Large intestine (tissue), 3 donors: Measurements from ENCODE around the gene AGBL4. TPM values are rescaled to one million over a fixed set of nuclear protein-coding genes. Genes with fewer than 3 reads are reported as not detected.
A peak's percentile ranks its signal among the peaks of the same experiment; 100 is the strongest.

Experiments used
- DNase-seq, 2 donors: peaks; one replicate each; pipeline versions ENCODE4 v3.0.0 to v3.0.0-alpha.2; 2013
- H3K27ac ChIP-seq: one replicate; pipeline ENCODE4 v1.5.1; 2013; ENCODE audit warnings: low read length
- H3K27me3 ChIP-seq: 2 replicates; pipeline ENCODE4 v1.6.1; 2013; ENCODE audit warnings: low read length; ENCODE audit not compliant: control insufficient read depth, insufficient read depth
- H3K36me3 ChIP-seq: 2 replicates; pipeline ENCODE4 v1.6.1; 2013; ENCODE audit warnings: low read length; ENCODE audit not compliant: control insufficient read depth, insufficient read depth
- H3K4me1 ChIP-seq: one replicate; pipeline ENCODE4 v1.6.1; 2013; ENCODE audit warnings: low read length; ENCODE audit not compliant: control insufficient read depth, insufficient read depth
- H3K4me3 ChIP-seq: one replicate; pipeline ENCODE4 v1.5.1; 2013; ENCODE audit warnings: low read length
- H3K9me3 ChIP-seq: one replicate; pipeline ENCODE4 v1.6.1; 2013; ENCODE audit warnings: mild to moderate bottlenecking, low read depth, low read length, moderate library complexity; ENCODE audit not compliant: control insufficient read depth
- WGBS: methylation state at CpG from one replicate; pipeline ENCODE4 v1.1.5; 2013; ENCODE audit warnings: low lambda C conversion rate; ENCODE audit not compliant: insufficient coverage; 5-methylcytosine and 5-hydroxymethylcytosine counted together
- polyA plus RNA-seq: library from polyadenylated mRNA; unstranded; fragments of 120-200 nt; gene quantifications from one replicate; pipeline ENCODE4 v1.2.1, GENCODE V29; 2013

Gene AGBL4
- polyA plus RNA-seq, 1 donor, result 0.28 TPM

DNA sequence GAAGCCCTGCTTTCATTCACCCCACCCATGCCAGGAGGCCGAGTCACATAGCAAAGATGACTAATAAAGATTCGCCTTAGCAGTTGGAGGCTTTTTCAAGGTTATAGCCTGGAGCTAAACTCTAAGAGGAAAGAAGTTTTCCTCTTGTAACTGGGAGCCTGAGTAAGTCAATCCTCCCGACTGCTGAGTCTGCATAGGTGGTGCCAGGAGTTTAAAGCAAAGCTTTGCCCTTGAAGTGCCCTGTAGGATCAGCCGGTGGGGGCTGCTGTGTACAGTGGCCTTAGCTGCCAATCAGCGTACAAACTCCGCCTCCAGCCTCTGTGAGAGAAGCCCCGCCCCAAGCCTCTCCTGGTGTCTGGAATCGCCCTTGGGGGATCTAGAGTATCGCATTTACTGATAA, 1404.2 kb downstream of the AGBL4 start:
- Histone ChIP-seq H3K36me3 (no peaks in the 10 kb centered on the region), H3K27ac (no peak overlapping the region), H3K4me3 (no peak overlapping the region), H3K9me3 (no peaks in the 10 kb centered on the region), H3K27me3 (peaks cover 4% of the 10 kb centered on the region), H3K4me1 (no peaks in the 10 kb centered on the region)
- DNase-seq, result peak in 1 of 2 donors; percentile 5
- no CpG with 5 or more reads among the region's 9 CpGs for WGBS

DNA sequence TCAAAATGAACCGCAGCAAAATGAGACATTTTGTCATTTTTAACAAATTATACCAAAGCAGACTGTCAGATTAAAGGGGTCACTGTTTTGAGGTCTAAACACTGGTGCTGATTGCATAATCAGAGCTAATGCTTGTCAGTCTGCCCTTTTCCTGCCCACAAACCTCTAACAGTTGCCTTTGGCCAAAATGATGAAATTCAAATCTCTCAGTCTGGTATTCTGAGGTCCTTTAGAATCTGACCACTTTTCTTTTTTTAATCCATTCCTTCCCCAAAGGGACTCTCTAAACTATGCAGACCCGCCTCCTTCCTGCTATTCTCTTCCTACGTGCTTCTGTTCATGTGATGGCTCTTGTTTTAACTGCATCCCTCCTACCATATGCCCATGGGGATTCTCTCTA, 1406.5 kb downstream of the AGBL4 start:
- no CpG with 5 or more reads among the region's 3 CpGs for WGBS
- H3K36me3 ChIP-seq, result no peaks in the 10 kb centered on the region
- no peak overlapping the region for H3K27ac ChIP-seq
- no peaks in the 10 kb centered on the region for H3K9me3 ChIP-seq
- DNase-seq, result no peak
- no peaks in the 10 kb centered on the region for H3K4me1 ChIP-seq
- no peak overlapping the region for H3K4me3 ChIP-seq
- peaks cover 2% of the 10 kb centered on the region for H3K27me3 ChIP-seq

DNA sequence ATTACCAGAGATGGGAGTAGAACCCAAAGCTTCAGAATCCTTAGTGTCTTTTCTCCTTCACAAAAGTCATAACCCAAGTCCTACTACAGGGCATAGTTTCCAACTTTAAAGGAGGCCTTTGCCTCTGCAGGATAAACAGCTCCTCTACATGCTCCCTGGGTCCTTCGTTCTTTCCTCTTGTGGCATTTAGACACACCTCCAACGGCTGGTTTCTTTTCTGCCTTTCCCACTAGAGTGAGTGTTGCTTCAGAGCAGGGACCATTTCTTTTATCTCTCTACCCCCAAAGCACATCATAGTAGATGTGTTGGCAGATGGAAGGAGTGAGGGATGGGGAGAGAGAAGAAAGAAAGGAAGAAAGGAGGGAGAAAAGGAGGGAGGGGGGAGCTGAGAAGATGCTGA, 1407.0 kb downstream of the AGBL4 start:
- Histone ChIP-seq H3K4me3 (no peak overlapping the region), H3K36me3 (no peaks in the 10 kb centered on the region), H3K9me3 (no peaks in the 10 kb centered on the region), H3K27ac (no peak overlapping the region), H3K27me3 (peaks cover 2% of the 10 kb centered on the region), H3K4me1 (no peaks in the 10 kb centered on the region)
- WGBS, result no CpG with 5 or more reads among the region's 2 CpGs
- DNase-seq, result no peak

DNA sequence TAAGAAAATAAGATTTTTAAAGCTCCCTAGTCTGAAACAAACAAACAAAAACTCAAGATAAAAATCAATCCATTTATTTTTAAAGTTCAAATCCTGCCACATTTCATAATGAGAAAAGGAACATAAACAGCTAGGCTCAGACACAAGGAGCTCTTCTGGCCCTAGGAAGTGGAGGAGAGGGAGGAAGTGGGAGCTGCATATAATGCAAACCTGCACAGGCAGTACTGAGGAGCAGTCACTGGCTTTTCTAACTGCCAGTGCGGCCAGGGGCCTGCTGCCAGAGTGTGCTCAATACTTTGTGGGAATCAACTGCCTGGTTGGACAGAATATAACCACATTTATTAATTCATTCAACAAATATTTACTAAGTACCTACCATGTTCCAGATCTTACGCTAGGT, 1411.9 kb downstream of the AGBL4 start:
- no peaks in the 10 kb centered on the region for H3K4me1 ChIP-seq
- H3K36me3 ChIP-seq, result no peaks in the 10 kb centered on the region
- peaks cover 2% of the 10 kb centered on the region for H3K27me3 ChIP-seq
- WGBS, result no CpG with 5 or more reads among the region's 2 CpGs
- no peak for DNase-seq
- H3K4me3 ChIP-seq, result no peak overlapping the region
- H3K27ac ChIP-seq, result no peak overlapping the region
- H3K9me3 ChIP-seq, result no peaks in the 10 kb centered on the region

DNA sequence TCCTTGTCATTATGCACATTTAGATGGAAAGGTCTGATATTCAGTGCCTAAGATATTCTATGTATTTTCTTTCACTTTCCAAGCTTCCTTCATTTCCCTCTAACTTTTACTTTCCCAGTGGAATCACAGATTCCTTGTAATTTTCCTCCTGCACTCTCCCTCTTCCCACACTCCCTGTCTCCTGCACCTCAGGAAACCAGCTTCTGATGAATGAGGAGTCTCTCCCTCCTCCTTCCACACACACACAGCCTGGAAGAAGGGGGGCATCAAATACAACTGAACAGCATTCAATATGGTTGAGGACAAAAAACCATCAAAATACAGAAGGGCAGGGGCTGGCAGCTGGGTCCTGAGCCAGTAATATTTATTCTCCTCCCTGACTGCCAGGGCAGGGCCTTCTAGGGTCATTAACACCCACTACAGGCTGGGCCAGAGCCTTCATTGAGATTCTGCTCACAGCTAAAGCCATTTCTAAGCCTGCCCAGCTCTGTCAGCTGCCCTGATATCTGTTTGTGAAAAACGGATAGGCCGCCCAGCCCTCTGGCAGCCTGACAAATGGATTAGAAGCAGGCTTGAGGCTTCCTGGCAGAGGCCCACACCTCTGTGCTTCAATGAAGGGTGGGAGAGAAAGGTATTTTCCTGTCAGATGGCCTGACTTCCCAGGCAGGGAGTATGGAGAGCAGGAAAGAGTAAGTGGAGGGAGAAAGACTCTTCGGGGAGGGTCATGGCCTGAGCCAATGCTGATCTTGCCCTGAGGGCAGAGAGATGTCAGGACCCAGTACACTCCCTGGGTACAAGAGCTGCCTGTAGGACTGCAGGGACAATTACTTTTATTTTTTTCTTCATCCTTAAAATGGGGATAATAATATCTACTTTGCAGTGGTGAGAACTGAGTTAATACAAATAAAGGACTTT, 1412.9 kb downstream of the AGBL4 start:
- no peak overlapping the region for H3K4me3 ChIP-seq
- H3K27ac ChIP-seq, result no peak overlapping the region
- H3K9me3 ChIP-seq, result no peaks in the 10 kb centered on the region
- no CpG with 5 or more reads among the region's 3 CpGs for WGBS
- peaks cover 2% of the 10 kb centered on the region for H3K27me3 ChIP-seq
- H3K36me3 ChIP-seq, result no peaks in the 10 kb centered on the region
- no peaks in the 10 kb centered on the region for H3K4me1 ChIP-seq
- peak in 1 of 2 donors; percentile 3 for DNase-seq

DNA sequence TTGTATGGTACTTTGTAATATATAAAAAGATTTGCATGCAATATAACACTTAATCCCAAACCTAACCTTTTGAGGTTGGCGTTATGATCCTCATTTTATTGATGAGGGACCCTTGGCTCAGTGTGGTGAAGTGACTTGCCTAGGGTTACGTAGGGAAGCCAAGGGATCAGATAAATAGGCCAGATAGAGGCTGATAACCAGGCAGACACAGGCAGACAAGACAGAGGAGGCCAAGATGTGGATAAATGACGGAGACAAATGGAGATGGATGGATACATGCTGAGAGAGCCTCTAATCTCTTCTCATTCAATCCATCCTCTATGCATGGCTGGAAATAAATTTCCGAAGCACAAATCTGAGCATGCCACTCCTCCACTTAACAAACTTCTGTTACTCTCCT, 1414.9 kb downstream of the AGBL4 start:
- Histone ChIP-seq H3K4me1 (no peaks in the 10 kb centered on the region), H3K4me3 (no peak overlapping the region), H3K36me3 (no peaks in the 10 kb centered on the region), H3K27me3 (no peaks in the 10 kb centered on the region), H3K9me3 (no peaks in the 10 kb centered on the region), H3K27ac (no peak overlapping the region)
- no CpG with 5 or more reads among the region's 4 CpGs for WGBS
- DNase-seq, result no peak

DNA sequence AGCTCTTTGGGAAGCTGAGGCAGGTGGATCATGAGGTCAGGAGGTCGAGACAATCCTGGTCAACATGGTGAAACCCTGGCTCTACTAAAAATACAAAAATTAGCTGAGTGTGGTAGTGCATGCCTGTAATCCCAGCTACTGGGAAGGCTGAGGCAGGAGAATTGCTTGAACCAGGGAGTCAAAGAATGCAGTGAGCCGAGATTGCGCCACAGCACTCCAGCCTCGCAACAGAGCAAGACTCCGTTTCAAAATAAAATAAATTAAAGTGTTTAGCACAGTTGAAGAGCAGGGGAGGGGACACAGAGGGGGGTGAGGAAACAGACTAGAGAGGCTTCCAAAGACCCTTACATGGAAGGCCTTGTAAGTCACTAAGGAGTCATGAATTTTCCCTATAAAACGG, 1420.5 kb downstream of the AGBL4 start:
- Histone ChIP-seq H3K27me3 (no peaks in the 10 kb centered on the region), H3K36me3 (no peaks in the 10 kb centered on the region), H3K9me3 (no peaks in the 10 kb centered on the region), H3K27ac (no peak overlapping the region), H3K4me1 (no peaks in the 10 kb centered on the region), H3K4me3 (no peak overlapping the region)
- WGBS, result no CpG with 5 or more reads among the region's 6 CpGs
- no peak for DNase-seq

DNA sequence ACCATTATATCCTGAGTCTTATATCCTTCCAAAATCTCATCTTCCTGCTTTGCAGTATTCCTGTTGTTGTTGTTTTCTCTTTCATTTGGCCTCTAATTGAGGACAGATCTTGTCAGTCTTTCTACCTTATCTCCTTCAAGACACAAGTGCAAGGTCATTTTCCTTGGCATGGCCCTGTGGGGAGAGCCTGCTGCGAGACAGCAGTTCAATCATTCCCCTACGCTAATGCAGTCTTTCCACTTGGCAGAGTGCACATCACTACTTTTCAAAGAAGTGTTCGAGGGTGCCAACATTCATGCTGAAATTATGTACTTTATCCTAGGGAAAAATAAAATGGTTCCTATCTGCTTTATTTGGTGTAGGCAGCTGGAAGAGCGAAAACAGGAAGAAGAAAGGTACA, 1421.4 kb downstream of the AGBL4 start:
- no peak overlapping the region for H3K4me3 ChIP-seq
- H3K36me3 ChIP-seq, result no peaks in the 10 kb centered on the region
- DNase-seq, result no peak
- no peaks in the 10 kb centered on the region for H3K9me3 ChIP-seq
- peaks cover 5% of the 10 kb centered on the region for H3K4me1 ChIP-seq
- no peak overlapping the region for H3K27ac ChIP-seq
- no peaks in the 10 kb centered on the region for H3K27me3 ChIP-seq
- 100% methylated on average over 1 of the region's 4 CpGs for WGBS

DNA sequence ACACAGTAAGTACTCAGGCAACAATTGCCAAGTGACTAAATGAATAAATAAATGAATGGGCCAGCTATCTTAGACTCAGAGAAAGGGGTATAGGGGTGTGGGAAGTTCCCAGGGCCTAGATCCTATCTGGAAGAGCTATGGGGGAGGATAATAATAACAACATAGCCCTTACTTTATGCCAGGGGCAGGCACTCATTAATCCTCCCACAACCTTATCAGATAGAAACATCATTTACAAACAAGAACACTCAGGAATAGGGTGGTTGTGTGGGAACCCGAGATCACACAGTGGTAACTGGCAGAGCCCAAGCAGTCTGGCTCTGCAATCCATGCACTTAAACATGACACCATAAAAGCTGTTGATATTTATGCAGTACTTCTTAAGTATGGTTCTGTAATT, 1423.6 kb downstream of the AGBL4 start:
- Histone ChIP-seq H3K27ac (no peak overlapping the region), H3K4me1 (peaks cover 5% of the 10 kb centered on the region), H3K9me3 (no peaks in the 10 kb centered on the region), H3K27me3 (no peaks in the 10 kb centered on the region), H3K36me3 (no peaks in the 10 kb centered on the region), H3K4me3 (no peak overlapping the region)
- WGBS, result no CpG with 5 or more reads among the region's 1 CpG
- no peak for DNase-seq

DNA sequence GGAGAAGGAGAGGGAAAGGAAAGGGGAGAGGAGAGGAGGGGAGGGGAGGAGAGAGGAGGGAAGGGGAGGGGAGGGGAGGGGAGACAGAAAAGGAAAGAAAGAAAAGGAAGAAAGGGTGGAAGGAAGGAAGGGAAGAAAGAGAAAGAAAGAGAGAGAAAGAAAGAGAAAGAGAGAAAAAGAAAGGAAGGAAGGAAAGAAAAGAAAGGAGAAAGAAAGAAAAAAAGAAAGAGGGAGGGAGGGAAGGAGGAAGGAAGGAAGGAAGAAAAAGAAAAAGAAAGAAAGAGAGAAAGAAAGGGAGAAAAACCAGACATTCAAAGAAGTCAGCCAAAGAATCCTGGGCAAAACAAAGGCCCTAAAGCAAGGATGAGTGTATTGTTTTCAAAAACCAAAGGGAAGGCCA, 1426.1 kb downstream of the AGBL4 start:
- Histone ChIP-seq H3K27me3 (no peaks in the 10 kb centered on the region), H3K36me3 (no peaks in the 10 kb centered on the region), H3K4me1 (peaks cover 5% of the 10 kb centered on the region), H3K27ac (no peak overlapping the region), H3K9me3 (no peaks in the 10 kb centered on the region), H3K4me3 (no peak overlapping the region)
- no peak for DNase-seq

DNA sequence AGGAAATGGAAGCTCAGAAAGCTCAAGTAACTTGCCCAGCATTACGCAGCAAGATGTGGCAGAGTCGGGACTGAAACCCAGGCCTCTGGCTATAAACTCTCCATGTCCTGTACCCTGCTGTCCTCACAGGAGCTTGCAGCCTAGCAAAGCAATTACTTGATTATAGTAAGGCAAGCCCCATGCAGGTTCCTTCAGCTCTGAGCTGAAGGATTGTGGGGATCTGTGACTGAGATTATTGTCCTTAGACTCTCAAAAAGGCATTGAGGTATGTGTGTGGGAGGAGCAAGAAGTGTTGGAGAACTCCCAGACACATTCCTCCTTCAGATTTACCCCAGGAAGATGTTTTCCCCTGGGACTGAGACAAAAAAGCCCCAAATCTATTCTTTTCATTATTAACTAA, 1427.7 kb downstream of the AGBL4 start:
- H3K27me3 ChIP-seq, result no peaks in the 10 kb centered on the region
- peaks cover 5% of the 10 kb centered on the region for H3K4me1 ChIP-seq
- no peak for DNase-seq
- H3K4me3 ChIP-seq, result no peak overlapping the region
- no peak overlapping the region for H3K27ac ChIP-seq
- H3K9me3 ChIP-seq, result no peaks in the 10 kb centered on the region
- no CpG with 5 or more reads among the region's 2 CpGs for WGBS
- no peaks in the 10 kb centered on the region for H3K36me3 ChIP-seq
